Adrenal gland (tissue), 5 donors: Measurements from ENCODE around the gene PER3.

Experiments used
- POLR2A ChIP-seq, 2 donors: fragments of 450-650 bp; IDR thresholded peaks; one replicate each; pipeline ENCODE4 v1.6.1; 2017; ENCODE audit warnings: antibody characterized with exemption in 2 of 2, mild to moderate bottlenecking in 2 of 2, moderate library complexity in 1 of 2
- TF ChIP-seq, protein P1 (sequence below), 6 experiments: fragments of 450-650 bp in 4 of 6; fragments of 200-600 bp in 2 of 6; sonication (generic) in 1 of 6; IDR thresholded peaks; 1 replicate in 5 of 6; 2 replicates in 1 of 6; pipeline versions ENCODE4 v1.5.1 to v1.8.0; 2016 to 2021; ENCODE audit warnings: antibody characterized with exemption in 6 of 6, mild to moderate bottlenecking in 2 of 6, moderate library complexity in 1 of 6
- donor health status: DM: no; HTN: no; CAD: no.

DNA sequence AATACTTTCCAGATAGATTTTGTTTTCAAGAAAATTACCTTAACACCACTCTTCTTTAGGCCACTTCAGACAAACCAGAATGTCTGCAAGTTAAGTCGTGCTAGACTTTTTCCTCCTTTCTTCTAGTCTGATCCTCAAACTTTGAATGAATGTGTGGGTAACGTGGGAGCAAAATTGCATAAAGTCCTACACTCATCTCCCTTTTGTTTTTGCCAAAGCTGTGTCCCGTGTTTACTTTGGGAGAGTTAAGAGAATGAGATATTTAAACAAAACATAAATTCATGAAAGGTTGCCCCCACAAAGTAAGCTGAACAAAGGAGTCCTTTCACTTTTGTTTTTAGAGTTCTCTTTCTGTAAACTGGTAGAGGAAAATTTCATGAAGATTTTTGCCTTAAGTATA lies 29.9 kb upstream of the PER3 start:
- TF ChIP-seq, protein P1, sequence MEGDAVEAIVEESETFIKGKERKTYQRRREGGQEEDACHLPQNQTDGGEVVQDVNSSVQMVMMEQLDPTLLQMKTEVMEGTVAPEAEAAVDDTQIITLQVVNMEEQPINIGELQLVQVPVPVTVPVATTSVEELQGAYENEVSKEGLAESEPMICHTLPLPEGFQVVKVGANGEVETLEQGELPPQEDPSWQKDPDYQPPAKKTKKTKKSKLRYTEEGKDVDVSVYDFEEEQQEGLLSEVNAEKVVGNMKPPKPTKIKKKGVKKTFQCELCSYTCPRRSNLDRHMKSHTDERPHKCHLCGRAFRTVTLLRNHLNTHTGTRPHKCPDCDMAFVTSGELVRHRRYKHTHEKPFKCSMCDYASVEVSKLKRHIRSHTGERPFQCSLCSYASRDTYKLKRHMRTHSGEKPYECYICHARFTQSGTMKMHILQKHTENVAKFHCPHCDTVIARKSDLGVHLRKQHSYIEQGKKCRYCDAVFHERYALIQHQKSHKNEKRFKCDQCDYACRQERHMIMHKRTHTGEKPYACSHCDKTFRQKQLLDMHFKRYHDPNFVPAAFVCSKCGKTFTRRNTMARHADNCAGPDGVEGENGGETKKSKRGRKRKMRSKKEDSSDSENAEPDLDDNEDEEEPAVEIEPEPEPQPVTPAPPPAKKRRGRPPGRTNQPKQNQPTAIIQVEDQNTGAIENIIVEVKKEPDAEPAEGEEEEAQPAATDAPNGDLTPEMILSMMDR (IDR thresholded peaks at IDR 0.05): no peak
- no peak for TF ChIP-seq POLR2A (IDR thresholded peaks at IDR 0.05)
